Activated CD8-positive, alpha-beta memory T cell treated with anti-CD3 and anti-CD28 coated beads, Interleukin-2, amount 50 U/mL, for 24 hours (primary cell): ENCODE data around the gene NFIA.

Experiments
- DNase-seq: peaks from one replicate; pipeline ENCODE4 v3.0.0-alpha.2; 2020; ENCODE audit errors: extremely low read depth

The NFIA gene

GRCh38 chr1:61130338-61131000 lies 48.1 kb downstream of the NFIA start:
- DNase-seq: no peak

DNA sequence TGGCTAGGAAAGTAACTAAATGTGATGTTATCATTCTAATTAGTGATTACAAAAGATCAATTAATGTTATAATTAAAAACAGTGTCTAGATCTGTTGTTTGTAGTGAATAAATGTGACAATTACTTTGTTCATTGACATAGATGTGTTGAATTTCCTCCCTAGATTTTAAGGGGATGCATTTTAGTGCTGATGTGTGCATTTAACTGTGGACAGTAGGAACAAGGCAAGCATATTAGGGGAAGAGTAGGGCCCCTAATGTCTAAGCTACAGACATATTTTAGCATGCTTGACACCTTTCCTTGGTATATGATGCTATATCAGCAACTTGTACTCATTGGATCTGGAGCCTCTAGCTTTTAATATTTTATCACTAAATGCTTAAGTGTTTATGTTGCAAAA lies 48.9 kb downstream of the NFIA start:
- DNase-seq: no peak

DNA sequence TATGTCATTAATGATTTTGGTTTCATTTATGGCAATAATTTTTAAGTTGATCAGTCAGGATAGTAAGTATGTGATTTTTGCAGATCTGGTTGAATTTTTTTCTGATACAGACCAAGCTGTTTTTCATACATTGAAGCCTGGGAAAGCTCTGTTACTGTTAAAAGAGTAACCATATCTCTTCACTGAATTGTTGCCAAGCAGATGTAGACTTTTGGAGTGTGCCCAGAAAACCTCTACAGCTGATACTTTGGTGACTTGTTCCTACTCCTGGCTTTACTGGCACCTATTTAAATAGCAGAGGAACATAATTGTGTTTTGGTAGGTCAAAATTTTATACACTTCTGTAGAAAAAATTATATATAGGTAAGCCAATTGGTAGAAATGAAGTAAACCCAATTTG lies 49.4 kb downstream of the NFIA start:
- DNase-seq: no peak

GRCh38 chr1:61132176-61132638 lies 49.8 kb downstream of the NFIA start:
- no peak for DNase-seq

- no peak for DNase-seq
Observed at GRCh38 chr1:61132645-61133334, 50.4 kb downstream of the NFIA start.

- no peak for DNase-seq
Observed at GRCh38 chr1:61133335-61134019, 51.1 kb downstream of the NFIA start.

- DNase-seq: no peak
Observed at GRCh38 chr1:61135291-61135690, 52.9 kb downstream of the NFIA start.

GRCh38 chr1:61138305-61138704 lies 55.9 kb downstream of the NFIA start:
- DNase-seq: no peak

GRCh38 chr1:61138921-61139774 lies 56.8 kb downstream of the NFIA start:
- DNase-seq: no peak

GRCh38 chr1:61139775-61140549 lies 57.6 kb downstream of the NFIA start:
- DNase-seq: no peak

DNA sequence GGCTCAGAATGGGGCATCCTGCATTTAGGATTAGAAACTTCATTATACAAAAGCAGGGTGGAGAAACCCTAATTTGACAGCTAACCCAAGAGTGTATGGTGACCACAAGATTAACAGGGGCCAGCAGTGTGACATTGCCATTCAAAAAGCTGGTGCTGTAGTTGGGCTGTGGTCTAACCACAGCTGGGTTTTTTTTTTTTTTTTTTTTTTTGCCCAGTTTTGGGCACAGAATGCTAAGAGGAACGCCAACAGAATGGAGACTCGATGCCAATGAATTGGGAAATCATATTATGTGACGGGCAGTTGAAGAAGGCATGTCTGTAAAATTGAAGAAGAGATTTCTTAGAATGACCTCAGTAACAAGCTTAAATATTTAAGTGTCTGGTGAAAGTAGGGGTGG lies 58.4 kb downstream of the NFIA start:
- DNase-seq: no peak

DNA sequence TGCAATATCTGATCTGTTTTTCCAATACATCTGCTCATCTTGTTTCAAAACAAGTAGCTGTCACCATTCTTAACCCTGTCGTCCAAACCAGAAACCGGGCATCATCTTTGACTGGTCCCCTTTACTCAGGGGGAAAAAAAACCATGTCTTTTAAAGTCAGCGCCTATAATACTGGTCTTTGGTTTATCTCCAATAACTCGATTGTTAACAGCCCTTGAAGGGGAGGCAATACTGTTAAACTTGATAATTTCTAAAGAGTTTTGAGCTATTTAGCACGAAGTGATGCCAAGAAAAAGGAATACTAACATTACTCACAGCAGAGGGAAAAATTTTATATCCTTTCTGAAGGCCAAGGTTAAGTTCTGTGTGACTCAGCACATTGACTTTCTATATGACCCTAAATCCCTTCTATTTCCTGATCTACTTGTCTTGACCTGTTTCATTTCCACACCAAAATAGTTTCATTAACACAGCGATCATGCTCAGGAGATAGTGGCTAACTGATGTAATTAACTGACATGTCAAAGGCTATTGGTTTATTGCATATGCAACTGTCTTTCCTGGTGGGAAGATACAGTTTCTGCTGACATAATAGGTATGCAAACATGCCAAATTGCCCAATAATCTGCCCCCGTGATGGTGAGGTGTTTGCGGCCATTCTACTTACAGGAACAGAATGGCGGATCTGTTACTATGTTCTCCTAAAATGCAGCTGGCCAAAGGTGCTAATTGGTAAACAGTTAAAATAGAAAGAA lies 59.1 kb downstream of the NFIA start:
- DNase-seq: no peak

- no peak for DNase-seq
Observed at GRCh38 chr1:61142043-61142440, 59.7 kb downstream of the NFIA start.

DNA sequence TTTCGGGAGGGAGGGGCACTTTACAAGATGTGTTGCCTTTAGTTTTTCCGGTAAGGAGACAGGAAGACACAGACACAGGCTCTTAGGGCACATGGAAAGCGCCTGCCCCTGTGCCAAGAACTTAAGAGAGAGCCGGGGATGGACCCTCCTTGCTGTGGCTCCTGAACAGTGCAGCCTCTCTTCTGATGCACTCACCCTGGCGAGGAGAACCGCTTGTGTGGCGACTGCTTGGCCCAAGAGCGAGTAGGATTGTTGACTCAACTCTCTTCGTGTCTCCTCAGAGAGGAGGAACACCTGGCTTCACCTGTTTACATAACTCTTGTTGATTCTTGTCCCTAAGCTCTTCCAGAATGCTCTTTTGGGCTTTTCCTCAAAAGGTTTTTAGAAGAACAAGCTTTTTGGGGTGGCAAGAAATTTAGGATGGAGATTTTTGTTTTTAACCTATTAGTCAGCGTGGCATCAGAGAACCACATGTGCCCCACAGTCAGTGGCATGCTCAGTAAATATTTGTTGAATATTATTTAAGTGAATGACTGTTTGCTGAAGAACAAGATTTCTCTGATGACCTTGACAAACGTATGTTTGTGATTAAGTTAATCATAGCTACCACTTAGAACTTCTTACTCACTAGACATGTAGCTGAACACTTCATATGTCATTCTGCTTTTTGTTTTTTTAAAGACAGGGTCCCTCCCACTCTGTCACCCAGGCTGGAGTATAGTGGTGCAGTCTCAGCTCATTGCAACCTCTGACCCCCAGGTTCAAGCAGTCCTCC lies 60.6 kb downstream of the NFIA start:
- no peak for DNase-seq

DNA sequence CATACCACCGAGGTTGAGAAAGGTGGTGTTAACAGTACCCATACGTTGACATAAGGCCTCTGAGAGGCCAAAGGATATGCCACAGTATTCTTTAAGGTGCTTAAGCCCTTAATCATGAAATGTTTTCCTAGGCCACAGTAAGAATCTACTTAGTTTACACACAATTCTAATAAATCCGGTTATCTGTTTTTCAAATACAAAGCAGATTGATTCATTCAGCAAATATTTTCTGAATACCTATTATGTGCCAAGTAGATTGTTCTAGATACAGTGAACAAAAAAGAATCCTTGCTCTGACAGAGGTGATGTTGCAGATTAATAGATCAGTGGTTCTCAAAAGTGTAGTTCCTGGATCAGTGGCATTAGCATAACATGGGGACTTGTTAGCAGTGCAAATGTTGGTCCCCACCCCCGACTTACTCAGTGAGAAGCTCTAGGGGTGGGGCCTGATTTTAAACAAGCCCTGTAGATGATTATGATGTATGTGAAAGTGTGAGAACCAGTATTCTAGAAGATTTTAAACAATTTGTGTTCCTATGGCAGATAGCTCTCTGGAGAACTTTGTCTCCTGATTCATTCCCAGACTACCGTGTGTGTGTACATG lies 61.6 kb downstream of the NFIA start:
- DNase-seq: no peak

- DNase-seq: no peak
Observed at GRCh38 chr1:61149010-61149860, 66.9 kb downstream of the NFIA start.

GRCh38 chr1:61151565-61151964 lies 69.2 kb downstream of the NFIA start:
- DNase-seq: no peak

DNA sequence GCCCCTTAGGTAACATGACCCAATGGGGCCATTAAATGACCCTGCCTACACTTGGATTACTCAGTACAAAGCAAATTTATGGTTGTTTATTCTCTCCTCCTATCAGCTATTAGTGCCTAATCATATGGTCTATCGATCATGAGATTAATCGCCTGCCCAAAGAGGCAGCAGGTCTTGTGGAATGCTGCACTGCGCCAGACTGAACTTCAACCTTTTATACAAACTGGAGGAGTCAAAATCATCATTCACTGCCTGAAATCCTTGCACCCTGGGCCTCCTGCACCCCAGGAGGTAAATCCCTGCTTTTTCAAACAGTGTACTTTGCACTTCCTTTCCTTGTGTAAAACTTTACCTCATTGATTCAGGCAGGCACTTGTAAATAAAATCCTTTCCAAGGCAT lies 69.7 kb downstream of the NFIA start:
- no peak for DNase-seq
